ENCODE data around the gene NOL8.

Gene NOL8

GRCh38 chr9:92359394-92359995 is 34.3 kb upstream of the NOL8 start:
- Histone ChIP-seq H3K18ac (ENCODE audit: low read length) (no peak overlapping the region), H3K4me3 (ENCODE audit: low read depth, low read length) (no peak overlapping the region), H3K23ac (ENCODE audit: low read length) (no peak overlapping the region), H4K8ac (ENCODE audit: low read depth, low read length) (no peak overlapping the region), H3K79me2 (ENCODE audit: control insufficient read depth, insufficient read depth, low read length, poor library complexity) (no peaks in the 10 kb centered on the region), H3K9me3 (ENCODE audit: insufficient read depth, low read depth, low read length) (no peaks in the 10 kb centered on the region), H4K12ac (ENCODE audit: low read depth, low read length) (no peak overlapping the region), H4K91ac (ENCODE audit: low read depth, low read length) (no peak overlapping the region), H2AK5ac (ENCODE audit: low read length) (no peak overlapping the region), H2BK5ac (ENCODE audit: low read depth, low read length, poor library complexity) (no peak overlapping the region), H3K4me1 (ENCODE audit: control insufficient read depth in 1 of 2, insufficient read depth in 2 of 2, low read length in 2 of 2) (peaks cover 0 to 3% of the 10 kb centered on the region in 2 experiments), H3K27me3 (ENCODE audit: insufficient read depth, low read length) (no peaks in the 10 kb centered on the region), H3K27ac (ENCODE audit: low read depth, low read length) (peak overlapping the region; percentile 11), H2AFZ (ENCODE audit: insufficient read depth, low read length, poor library complexity) (no peak overlapping the region), H3K4ac (ENCODE audit: low read depth, low read length) (no peak overlapping the region), H2BK12ac (ENCODE audit: low read length) (no peak overlapping the region), H3K36me3 (ENCODE audit: control insufficient read depth in 1 of 2, insufficient read depth in 2 of 2, low read length in 2 of 2) (no peaks in the 10 kb centered on the region), H3K4me2 (ENCODE audit: low read length) (no peak overlapping the region), H2BK120ac (ENCODE audit: insufficient read depth, low read length, poor library complexity) (no peak overlapping the region), H3K14ac (ENCODE audit: low read length) (no peak overlapping the region), H3K9ac (ENCODE audit: low read length) (no peak overlapping the region), H3K79me1 (ENCODE audit: low read length) (no peaks in the 10 kb centered on the region)
- no peak for DNase-seq
- no CpG with 5 or more reads among the region's 2 CpGs for WGBS (ENCODE audit: extremely low coverage, insufficient coverage, insufficient read length)

GRCh38 chr9:92353051-92353450 is 27.9 kb upstream of the NOL8 start:
- Histone ChIP-seq H3K79me1 (ENCODE audit: low read length) (no peaks in the 10 kb centered on the region), H3K14ac (ENCODE audit: low read length) (no peak overlapping the region), H2BK12ac (ENCODE audit: low read length) (no peak overlapping the region), H4K8ac (ENCODE audit: low read depth, low read length) (no peak overlapping the region), H3K36me3 (ENCODE audit: control insufficient read depth in 1 of 2, insufficient read depth in 2 of 2, low read length in 2 of 2) (peaks cover 0 to 5% of the 10 kb centered on the region in 2 experiments), H2AFZ (ENCODE audit: insufficient read depth, low read length, poor library complexity) (no peak overlapping the region), H4K91ac (ENCODE audit: low read depth, low read length) (no peak overlapping the region), H3K9ac (ENCODE audit: low read length) (no peak overlapping the region), H3K4ac (ENCODE audit: low read depth, low read length) (no peak overlapping the region), H3K18ac (ENCODE audit: low read length) (no peak overlapping the region), H3K27me3 (ENCODE audit: insufficient read depth, low read length) (no peaks in the 10 kb centered on the region), H3K9me3 (ENCODE audit: insufficient read depth, low read depth, low read length) (peaks cover 4% of the 10 kb centered on the region), H3K4me1 (ENCODE audit: control insufficient read depth in 1 of 2, insufficient read depth in 2 of 2, low read length in 2 of 2) (no peaks in the 10 kb centered on the region), H4K12ac (ENCODE audit: low read depth, low read length) (no peak overlapping the region), H2BK5ac (ENCODE audit: low read depth, low read length, poor library complexity) (no peak overlapping the region), H3K23ac (ENCODE audit: low read length) (no peak overlapping the region), H3K79me2 (ENCODE audit: control insufficient read depth, insufficient read depth, low read length, poor library complexity) (no peaks in the 10 kb centered on the region), H2AK5ac (ENCODE audit: low read length) (no peak overlapping the region), H3K4me3 (ENCODE audit: low read depth, low read length) (no peak overlapping the region), H3K4me2 (ENCODE audit: low read length) (no peak overlapping the region), H3K27ac (ENCODE audit: low read depth, low read length) (no peak overlapping the region), H2BK120ac (ENCODE audit: insufficient read depth, low read length, poor library complexity) (no peak overlapping the region)
- no CpG with 5 or more reads among the region's 6 CpGs for WGBS (ENCODE audit: extremely low coverage, insufficient coverage, insufficient read length)
- no peak for DNase-seq

GRCh38 chr9:92350740-92351133 is 25.6 kb upstream of the NOL8 start:
- H4K12ac ChIP-seq (ENCODE audit: low read depth, low read length): no peak overlapping the region
- no peak overlapping the region for H2BK5ac ChIP-seq (ENCODE audit: low read depth, low read length, poor library complexity)
- H3K27ac ChIP-seq (ENCODE audit: low read depth, low read length): no peak overlapping the region
- no peaks in the 10 kb centered on the region for H3K27me3 ChIP-seq (ENCODE audit: insufficient read depth, low read length)
- no peak overlapping the region for H4K8ac ChIP-seq (ENCODE audit: low read depth, low read length)
- H2BK120ac ChIP-seq (ENCODE audit: insufficient read depth, low read length, poor library complexity): no peak overlapping the region
- DNase-seq: no peak
- H3K4me3 ChIP-seq (ENCODE audit: low read depth, low read length): no peak overlapping the region
- no peak overlapping the region for H3K23ac ChIP-seq (ENCODE audit: low read length)
- H3K14ac ChIP-seq (ENCODE audit: low read length): no peak overlapping the region
- H3K4ac ChIP-seq (ENCODE audit: low read depth, low read length): no peak overlapping the region
- peaks cover 0 to 5% of the 10 kb centered on the region in 2 experiments for H3K36me3 ChIP-seq (ENCODE audit: control insufficient read depth in 1 of 2, insufficient read depth in 2 of 2, low read length in 2 of 2)
- H3K18ac ChIP-seq (ENCODE audit: low read length): no peak overlapping the region
- no peak overlapping the region for H4K91ac ChIP-seq (ENCODE audit: low read depth, low read length)
- H2AFZ ChIP-seq (ENCODE audit: insufficient read depth, low read length, poor library complexity): no peak overlapping the region
- no peaks in the 10 kb centered on the region for H3K79me2 ChIP-seq (ENCODE audit: control insufficient read depth, insufficient read depth, low read length, poor library complexity)
- H3K4me2 ChIP-seq (ENCODE audit: low read length): no peak overlapping the region
- H2AK5ac ChIP-seq (ENCODE audit: low read length): no peak overlapping the region
- H2BK12ac ChIP-seq (ENCODE audit: low read length): no peak overlapping the region
- peaks cover 4% of the 10 kb centered on the region for H3K9me3 ChIP-seq (ENCODE audit: insufficient read depth, low read depth, low read length)
- H3K9ac ChIP-seq (ENCODE audit: low read length): no peak overlapping the region
- H3K4me1 ChIP-seq (ENCODE audit: control insufficient read depth in 1 of 2, insufficient read depth in 2 of 2, low read length in 2 of 2): no peaks in the 10 kb centered on the region
- no peaks in the 10 kb centered on the region for H3K79me1 ChIP-seq (ENCODE audit: low read length)

- Histone ChIP-seq H3K9ac (ENCODE audit: low read length) (no peak overlapping the region), H2AK5ac (ENCODE audit: low read length) (no peak overlapping the region), H4K91ac (ENCODE audit: low read depth, low read length) (no peak overlapping the region), H2AFZ (ENCODE audit: insufficient read depth, low read length, poor library complexity) (no peak overlapping the region), H3K36me3 (ENCODE audit: control insufficient read depth in 1 of 2, insufficient read depth in 2 of 2, low read length in 2 of 2) (peaks cover 0 to 5% of the 10 kb centered on the region in 2 experiments), H4K8ac (ENCODE audit: low read depth, low read length) (no peak overlapping the region), H2BK12ac (ENCODE audit: low read length) (no peak overlapping the region), H3K9me3 (ENCODE audit: insufficient read depth, low read depth, low read length) (peaks cover 4% of the 10 kb centered on the region), H3K4me3 (ENCODE audit: low read depth, low read length) (no peak overlapping the region), H3K4me1 (ENCODE audit: control insufficient read depth in 1 of 2, insufficient read depth in 2 of 2, low read length in 2 of 2) (no peaks in the 10 kb centered on the region), H3K23ac (ENCODE audit: low read length) (no peak overlapping the region), H3K27ac (ENCODE audit: low read depth, low read length) (no peak overlapping the region), H3K79me1 (ENCODE audit: low read length) (no peaks in the 10 kb centered on the region), H3K18ac (ENCODE audit: low read length) (no peak overlapping the region), H3K79me2 (ENCODE audit: control insufficient read depth, insufficient read depth, low read length, poor library complexity) (no peaks in the 10 kb centered on the region), H3K4me2 (ENCODE audit: low read length) (no peak overlapping the region), H3K27me3 (ENCODE audit: insufficient read depth, low read length) (no peaks in the 10 kb centered on the region), H2BK120ac (ENCODE audit: insufficient read depth, low read length, poor library complexity) (no peak overlapping the region), H3K4ac (ENCODE audit: low read depth, low read length) (no peak overlapping the region), H3K14ac (ENCODE audit: low read length) (no peak overlapping the region), H2BK5ac (ENCODE audit: low read depth, low read length, poor library complexity) (no peak overlapping the region), H4K12ac (ENCODE audit: low read depth, low read length) (no peak overlapping the region)
- whole genome bisulfite sequencing (ENCODE audit: extremely low coverage, insufficient coverage, insufficient read length): no CpG with 5 or more reads among the region's 7 CpGs
- DNase-seq: no peak
Observed at GRCh38 chr9:92349771-92350739, 24.9 kb upstream of the NOL8 start.
